Neural cell (in vitro differentiated cells): ENCODE data around the gene MEX3D.

ENCODE experiments used
- EP300 ChIP-seq: fragments of 450-650 bp; conservative IDR thresholded peaks from 2 replicates; pipeline ENCODE4 v1.6.1; 2014; ENCODE audit warnings: antibody characterized with exemption, mild to moderate bottlenecking, moderate library complexity; ENCODE audit not compliant: poor library complexity, severe bottlenecking
- POLR2AphosphoS5 ChIP-seq: IDR thresholded peaks from 2 replicates; pipeline ENCODE4 v1.6.1; 2012
- TF ChIP-seq, protein P1 (sequence below): fragments of 450-650 bp; IDR thresholded peaks from 2 replicates; pipeline ENCODE4 v1.5.1; 2014; ENCODE audit warnings: antibody characterized with exemption, mild to moderate bottlenecking, moderate library complexity; ENCODE audit not compliant: poor library complexity, severe bottlenecking

- TF ChIP-seq, protein P1, sequence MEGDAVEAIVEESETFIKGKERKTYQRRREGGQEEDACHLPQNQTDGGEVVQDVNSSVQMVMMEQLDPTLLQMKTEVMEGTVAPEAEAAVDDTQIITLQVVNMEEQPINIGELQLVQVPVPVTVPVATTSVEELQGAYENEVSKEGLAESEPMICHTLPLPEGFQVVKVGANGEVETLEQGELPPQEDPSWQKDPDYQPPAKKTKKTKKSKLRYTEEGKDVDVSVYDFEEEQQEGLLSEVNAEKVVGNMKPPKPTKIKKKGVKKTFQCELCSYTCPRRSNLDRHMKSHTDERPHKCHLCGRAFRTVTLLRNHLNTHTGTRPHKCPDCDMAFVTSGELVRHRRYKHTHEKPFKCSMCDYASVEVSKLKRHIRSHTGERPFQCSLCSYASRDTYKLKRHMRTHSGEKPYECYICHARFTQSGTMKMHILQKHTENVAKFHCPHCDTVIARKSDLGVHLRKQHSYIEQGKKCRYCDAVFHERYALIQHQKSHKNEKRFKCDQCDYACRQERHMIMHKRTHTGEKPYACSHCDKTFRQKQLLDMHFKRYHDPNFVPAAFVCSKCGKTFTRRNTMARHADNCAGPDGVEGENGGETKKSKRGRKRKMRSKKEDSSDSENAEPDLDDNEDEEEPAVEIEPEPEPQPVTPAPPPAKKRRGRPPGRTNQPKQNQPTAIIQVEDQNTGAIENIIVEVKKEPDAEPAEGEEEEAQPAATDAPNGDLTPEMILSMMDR = no peak
- TF ChIP-seq POLR2AphosphoS5 (no peak), EP300 (no peak)
These were observed 34.5 kb downstream of the MEX3D start for GRCh38 chr19:1533510-1534150.
